HG03565 (cell line): ENCODE data around the gene PPP2R5C.
"Not testable (repeated sequence)": the region's sequence is repeated elsewhere in the genome, so short reads cannot be mapped to it uniquely, and the experiment has no call there.

Experiments used
- ATAC-seq: cut with Tn5 transposase; IDR thresholded peaks from one replicate; pipeline ENCODE4 v1.9.1; 2021; ENCODE audit warnings: mild to moderate bottlenecking, moderate library complexity; ENCODE audit not compliant: unreplicated experiment

PPP2R5C gene

GRCh38 chr14:101761032-101761880 is at the start of gene PPP2R5C:
PPP2R5C (plus strand) TSS chr14:101761709; CDS start chr14:101761894, 185 bp downstream.
- peak; percentile 43 for ATAC-seq

DNA sequence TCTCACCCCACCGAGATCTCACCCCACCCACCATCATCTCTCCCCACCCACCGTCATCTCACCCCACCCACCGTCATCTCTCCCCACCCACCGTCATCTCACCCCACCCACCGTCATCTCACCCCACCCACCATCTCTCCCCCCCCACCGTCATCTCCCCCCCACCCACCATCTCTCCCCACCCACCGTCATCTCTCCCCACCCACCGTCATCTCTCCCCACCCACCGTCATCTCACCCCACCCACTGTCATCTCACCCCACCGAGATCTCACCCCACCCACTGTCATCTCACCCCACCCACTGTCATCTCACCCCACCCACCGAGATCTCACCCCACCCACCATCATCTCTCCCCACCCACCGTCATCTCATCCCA is 49.7 kb upstream of the PPP2R5C start:
- ATAC-seq: not testable (repeated sequence)

DNA sequence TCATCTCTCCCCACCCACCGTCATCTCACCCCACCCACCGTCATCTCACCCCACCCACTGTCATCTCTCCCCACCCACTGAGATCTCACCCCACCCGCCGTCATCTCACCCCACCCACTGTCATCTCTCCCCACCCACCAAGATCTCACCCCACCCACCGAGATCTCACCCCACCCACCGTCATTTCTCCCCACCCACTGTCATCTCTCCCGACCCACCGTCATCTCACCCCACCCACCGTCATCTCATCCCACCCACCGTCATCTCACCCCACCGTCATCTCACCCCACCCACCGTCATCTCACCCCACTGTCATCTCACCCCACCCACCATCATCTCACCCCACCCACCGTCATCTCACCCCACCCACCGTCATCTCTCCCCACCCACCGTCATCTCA is 49.2 kb upstream of the PPP2R5C start:
- ATAC-seq: not testable (repeated sequence)

DNA sequence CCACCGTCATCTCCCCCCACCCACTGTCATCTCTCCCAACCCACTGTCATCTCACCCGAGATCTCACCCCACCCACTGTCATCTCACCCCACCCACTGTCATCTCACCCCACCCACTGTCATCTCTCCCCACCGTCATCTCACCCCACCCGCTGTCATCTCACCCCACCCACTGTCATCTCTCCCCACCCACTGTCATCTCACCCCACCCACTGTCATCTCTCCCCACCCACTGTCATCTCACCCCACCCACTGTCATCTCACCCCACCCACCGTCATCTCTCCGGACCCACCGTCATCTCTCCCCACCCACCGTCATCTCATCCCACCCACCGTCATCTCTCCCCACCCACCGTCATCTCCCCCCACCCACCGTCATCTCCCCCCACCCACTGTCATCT is 48.4 kb upstream of the PPP2R5C start:
- ATAC-seq: not testable (repeated sequence)

GRCh38 chr14:101713621-101714349 is 47.7 kb upstream of the PPP2R5C start:
- ATAC-seq: no peak

GRCh38 chr14:101714394-101714793 is 47.1 kb upstream of the PPP2R5C start:
- ATAC-seq: no peak

GRCh38 chr14:101715210-101716076 is 46.1 kb upstream of the PPP2R5C start:
- ATAC-seq: no peak

GRCh38 chr14:101716077-101716950 is 45.2 kb upstream of the PPP2R5C start:
- ATAC-seq: no peak

GRCh38 chr14:101716956-101717662 is 44.4 kb upstream of the PPP2R5C start:
- ATAC-seq: no peak

DNA sequence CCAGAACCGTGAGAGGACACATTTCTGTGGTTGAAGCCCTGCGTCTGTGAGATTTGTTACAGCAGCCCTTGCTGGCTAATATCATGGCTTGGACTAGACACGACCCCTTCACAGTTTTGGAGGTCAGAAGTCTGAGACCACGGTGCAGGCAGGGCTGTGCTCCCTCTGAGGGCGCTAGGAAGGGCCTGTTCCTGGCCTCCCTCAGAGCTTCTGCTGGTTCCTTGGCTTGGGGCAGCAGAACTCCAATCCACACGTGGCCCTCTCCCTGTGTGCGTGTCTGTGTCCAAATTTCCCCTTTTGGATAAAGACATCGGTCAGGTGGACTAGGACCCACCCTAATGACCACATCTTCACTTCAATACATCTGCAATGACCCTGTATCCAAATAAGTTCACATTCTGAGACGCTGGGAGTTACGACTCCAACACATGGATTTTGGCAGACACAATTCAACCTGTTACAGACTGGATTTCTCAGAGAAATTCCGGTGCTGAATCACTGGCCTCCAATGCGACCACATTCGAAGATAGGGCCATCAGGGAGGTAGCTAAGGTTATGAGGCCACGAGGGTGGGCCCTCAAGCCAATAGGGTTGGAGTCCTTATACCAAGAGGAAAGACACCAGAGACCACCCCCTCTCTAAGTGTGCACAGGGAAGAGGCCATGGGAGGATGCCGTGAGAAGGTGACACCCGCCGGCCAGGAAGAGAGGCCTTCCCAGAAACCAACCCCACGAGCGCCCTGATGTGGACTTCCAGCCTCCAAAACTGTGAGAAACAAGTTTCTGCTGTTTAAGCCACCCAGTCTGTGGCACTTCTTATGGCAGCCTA is 43.6 kb upstream of the PPP2R5C start:
- ATAC-seq: no peak

DNA sequence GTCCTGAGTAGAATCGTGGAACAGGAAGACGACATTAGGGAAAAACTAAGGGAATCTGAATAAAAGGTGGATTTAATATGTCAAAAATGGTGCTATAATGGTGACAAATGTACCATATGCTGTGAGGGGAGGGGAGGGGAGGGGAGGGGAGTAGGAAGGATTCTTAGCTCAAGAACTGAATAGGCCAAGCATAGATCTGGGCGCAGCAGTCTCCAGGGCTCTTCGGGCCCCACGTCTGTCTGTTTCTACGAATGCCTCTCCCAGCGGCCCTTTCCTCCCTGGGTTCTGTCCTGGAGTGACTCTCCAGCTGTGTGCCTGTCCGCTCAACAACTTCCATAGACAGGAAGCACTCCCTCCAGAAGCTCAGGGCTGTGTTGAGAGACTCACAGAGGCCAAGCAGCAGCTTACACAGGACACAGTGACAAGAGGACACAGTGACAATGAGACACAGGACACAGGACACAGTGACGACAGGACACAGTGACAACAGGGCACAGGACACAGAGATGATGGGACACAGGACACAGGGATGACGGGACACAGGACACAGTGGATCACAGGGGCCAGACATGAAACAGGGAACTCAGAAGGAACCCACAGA is 42.4 kb upstream of the PPP2R5C start:
- ATAC-seq: no peak

GRCh38 chr14:101719708-101720107 is 41.8 kb upstream of the PPP2R5C start:
- ATAC-seq: no peak

- no peak for ATAC-seq
These were observed 40.4 kb upstream of the PPP2R5C start for GRCh38 chr14:101721111-101721510.

- ATAC-seq: no peak
These were observed 39.4 kb upstream of the PPP2R5C start for GRCh38 chr14:101721951-101722661.

DNA sequence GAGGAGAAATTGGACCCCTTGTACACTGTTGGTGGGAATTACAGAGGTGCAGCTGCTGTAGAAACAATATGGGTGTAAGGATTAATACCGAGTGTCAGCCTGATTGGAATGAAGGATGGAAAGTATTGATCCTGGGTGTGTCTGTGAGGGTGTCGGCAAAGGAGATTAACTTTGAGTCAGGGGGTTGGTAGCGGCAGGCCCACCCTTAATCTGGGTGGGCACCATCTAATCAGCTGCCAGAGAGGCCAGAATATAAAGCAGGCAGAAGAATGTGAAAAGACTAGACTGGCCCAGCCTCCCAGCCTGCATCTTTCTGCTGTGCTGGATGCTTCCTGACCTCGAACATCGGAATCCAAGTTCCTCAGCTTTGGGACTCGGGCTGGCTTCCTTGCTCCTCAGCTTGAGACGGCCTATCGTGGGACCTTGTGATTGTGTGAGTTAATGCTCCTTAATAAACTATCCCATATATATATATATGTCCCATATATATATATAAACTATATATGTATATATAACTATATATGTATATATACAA is 38.4 kb upstream of the PPP2R5C start:
- ATAC-seq: no peak

DNA sequence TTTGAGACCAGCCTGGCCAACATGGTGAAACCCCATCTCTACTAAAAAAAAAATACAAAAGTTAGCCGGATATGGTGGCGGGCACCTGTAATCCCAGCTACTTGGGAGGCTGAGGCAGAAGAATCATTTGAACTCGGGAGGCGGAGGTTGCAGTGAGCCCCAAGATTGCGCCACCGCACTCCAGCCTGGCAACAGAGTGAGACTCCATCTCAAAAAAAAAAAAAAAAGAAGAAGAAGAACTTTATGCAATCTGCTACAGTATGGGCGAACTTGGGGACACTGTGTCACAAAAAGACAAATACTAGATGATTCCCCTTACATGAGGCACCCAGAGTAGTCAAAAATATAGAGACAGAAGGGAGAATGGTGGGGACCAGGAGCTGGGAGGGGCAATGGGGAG is 35.9 kb upstream of the PPP2R5C start:
- ATAC-seq: not testable (repeated sequence)

- ATAC-seq: no peak
These were observed 35.1 kb upstream of the PPP2R5C start for GRCh38 chr14:101726295-101726953.
